Calu3 (cell line): Measurements from ENCODE around the gene GRIK3. TPM values are rescaled to one million over a fixed set of nuclear protein-coding genes. Genes with fewer than 3 reads are reported as not detected.

Source experiments
- BruUV-seq: library from RNA; stranded (reverse); fragments of 400-500 nt; replicated peaks from 2 replicates; lab custom pipeline; 2021; lab: Mats Ljungman, UMichigan
- CTCF ChIA-PET: fragments of 300-600 bp; sonication (Branson Sonifier 250); formaldehyde crosslinking; loops from one replicate; lab custom pipeline; 2022; ENCODE audit warnings: antibody characterized with exemption; lab: Charles Lee
- DNase-seq: peaks from one replicate; pipeline ENCODE4 v3.0.0; 2022
- H3K27ac Mint-ChIP-seq: one replicate; pipeline ENCODE4 v1.8.0; 2022; ENCODE audit warnings: mixed read lengths; ENCODE audit not compliant: unreplicated experiment
- H3K27me3 Mint-ChIP-seq: one replicate; pipeline ENCODE4 v1.8.0; 2022; ENCODE audit warnings: mixed read lengths; ENCODE audit not compliant: unreplicated experiment
- H3K36me3 Mint-ChIP-seq: one replicate; pipeline ENCODE4 v1.8.0; 2022; ENCODE audit warnings: mild to moderate bottlenecking, moderate library complexity, mixed read lengths; ENCODE audit not compliant: insufficient read depth, unreplicated experiment
- H3K4me1 Mint-ChIP-seq: one replicate; pipeline ENCODE4 v1.8.0; 2022; ENCODE audit warnings: mild to moderate bottlenecking, low read depth, mixed read lengths; ENCODE audit not compliant: unreplicated experiment
- H3K4me3 Mint-ChIP-seq: one replicate; pipeline ENCODE4 v1.8.0; 2022; ENCODE audit warnings: mild to moderate bottlenecking, low read depth, moderate library complexity, mixed read lengths; ENCODE audit not compliant: unreplicated experiment
- H3K9me3 Mint-ChIP-seq: one replicate; pipeline ENCODE4 v1.8.0; 2022; ENCODE audit warnings: low read depth, mixed read lengths; ENCODE audit not compliant: unreplicated experiment
- CTCF ChIP-seq: fragments of 200-600 bp; IDR thresholded peaks from one replicate; pipeline ENCODE4 v1.8.0; 2022; ENCODE audit warnings: antibody characterized with exemption; ENCODE audit not compliant: unreplicated experiment
- intact Hi-C: fragments of 100-400 bp; cut with micrococcal nuclease; formaldehyde crosslinking; loops from one replicate; pipeline ENCODE4 v1.10.0; 2022; ENCODE audit not compliant: unreplicated experiment
- total RNA-seq: library from RNA; stranded (reverse); gene quantifications from 2 replicates; pipeline ENCODE4 v1.2.3, GENCODE V29; 2022

GRIK3 gene
- total RNA-seq, 1 experiment from 2014 or later, result not detected

DNA sequence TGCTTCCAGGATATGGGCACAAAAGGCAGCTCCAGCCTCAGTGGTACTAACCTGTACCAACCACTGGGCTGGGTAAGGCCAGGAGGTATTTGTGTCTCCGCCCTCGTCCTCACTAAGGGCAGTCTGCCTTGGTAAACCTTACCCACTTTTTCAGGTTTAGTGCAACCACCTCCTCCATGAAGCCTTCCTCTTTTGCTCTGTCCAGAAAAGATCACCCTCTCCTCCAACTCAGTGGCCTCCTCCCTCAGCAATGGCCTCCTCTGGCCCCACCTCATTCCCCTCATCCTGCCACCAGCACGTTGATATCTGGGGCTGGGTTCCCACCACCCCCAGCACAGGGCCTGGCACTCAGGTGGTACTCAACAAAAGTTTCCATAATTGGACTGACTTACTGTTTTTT, 161.5 kb downstream of the GRIK3 start:
- no TSS peak for BruUV-seq
- H3K27ac Mint-ChIP-seq, result no peak overlapping the region
- no peaks in the 10 kb centered on the region for H3K36me3 Mint-ChIP-seq

DNA sequence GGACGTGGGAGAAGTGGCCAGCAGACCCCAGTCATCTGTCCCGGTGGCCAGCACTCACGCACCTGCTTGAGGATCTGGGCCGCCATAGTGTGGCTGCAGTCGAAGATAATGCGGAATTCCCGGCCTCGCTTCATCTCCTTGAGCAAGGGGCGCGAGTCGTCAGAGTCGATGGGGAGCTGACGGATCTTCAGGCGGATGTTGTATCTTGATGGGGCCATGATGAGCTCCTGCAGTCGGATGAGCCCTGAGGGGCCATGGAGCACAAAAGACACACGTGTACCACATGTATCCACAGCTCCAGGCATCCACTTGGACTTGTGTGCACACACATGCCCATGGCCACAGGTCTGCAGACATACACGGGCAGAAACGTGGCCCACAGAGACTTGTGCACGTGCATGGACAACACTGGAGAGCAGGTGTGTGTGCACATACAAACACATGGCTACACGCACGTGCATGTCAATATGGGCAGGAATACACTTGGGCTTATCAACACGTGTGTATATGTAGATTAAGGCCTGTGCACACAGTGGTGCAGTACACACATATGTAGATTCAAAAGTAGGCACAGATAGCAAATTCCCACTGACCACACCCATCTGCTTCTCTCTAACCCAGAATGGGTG, 162.1 kb downstream of the GRIK3 start:
- Mint-ChIP-seq H3K27ac (no peak overlapping the region), H3K4me3 (no peak overlapping the region), H3K4me1 (no peaks in the 10 kb centered on the region), H3K36me3 (no peaks in the 10 kb centered on the region), H3K27me3 (peaks cover 80% of the 10 kb centered on the region), H3K9me3 (no peaks in the 10 kb centered on the region)
- TF ChIP-seq CTCF, result no peak
- no peak for DNase-seq
- CTCF ChIA-PET, result no interaction called here
- no TSS peak for BruUV-seq
- intact Hi-C loops, result no loop called here

More for the DNA sequence above, 161.5 kb downstream of the GRIK3 start:
- Mint-ChIP-seq H3K4me1 (no peaks in the 10 kb centered on the region), H3K9me3 (no peaks in the 10 kb centered on the region), H3K4me3 (no peak overlapping the region), H3K27me3 (peaks cover 73% of the 10 kb centered on the region)
- CTCF ChIA-PET, result no interaction called here
- intact Hi-C loops, result no loop called here
- no peak for TF ChIP-seq CTCF
- DNase-seq, result no peak

GRCh38 chr1:36871146-36871971, 163.0 kb downstream of the GRIK3 start:
- no peaks in the 10 kb centered on the region for H3K36me3 Mint-ChIP-seq
- intact Hi-C loops, result no loop called here
- no TSS peak for BruUV-seq
- no peak overlapping the region for H3K27ac Mint-ChIP-seq
- H3K9me3 Mint-ChIP-seq, result no peaks in the 10 kb centered on the region
- H3K4me1 Mint-ChIP-seq, result no peaks in the 10 kb centered on the region
- no peak overlapping the region for H3K4me3 Mint-ChIP-seq
- CTCF ChIA-PET, result no interaction called here
- no peak for DNase-seq
- H3K27me3 Mint-ChIP-seq, result peaks cover 88% of the 10 kb centered on the region
- TF ChIP-seq CTCF, result no peak

DNA sequence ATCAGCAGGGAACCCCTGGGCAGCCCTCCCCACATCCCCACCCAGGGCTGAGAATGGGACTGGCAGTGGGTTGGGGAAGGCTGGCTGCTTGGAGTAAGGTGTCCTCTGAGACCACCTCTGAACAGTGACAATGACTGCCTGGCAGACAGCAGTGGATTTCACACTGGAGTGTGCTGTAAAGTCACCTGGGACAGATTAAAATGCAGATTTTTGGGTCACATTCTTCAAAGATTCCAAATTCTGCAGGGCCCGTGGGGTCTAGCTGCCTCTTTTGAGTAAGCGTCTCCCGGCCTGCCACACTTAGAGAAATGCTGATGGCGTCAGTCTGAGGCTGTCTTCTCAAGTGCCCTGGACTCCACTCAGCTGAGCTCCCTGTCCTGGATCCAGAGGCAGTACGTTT, 164.5 kb downstream of the GRIK3 start:
- H3K4me3 Mint-ChIP-seq, result no peak overlapping the region
- BruUV-seq, result no TSS peak
- peaks cover 96% of the 10 kb centered on the region for H3K27me3 Mint-ChIP-seq
- H3K9me3 Mint-ChIP-seq, result no peaks in the 10 kb centered on the region
- CTCF ChIA-PET, result no interaction called here
- no peak overlapping the region for H3K27ac Mint-ChIP-seq
- intact Hi-C loops, result no loop called here
- no peak for TF ChIP-seq CTCF
- no peak for DNase-seq
- H3K36me3 Mint-ChIP-seq, result no peaks in the 10 kb centered on the region
- no peaks in the 10 kb centered on the region for H3K4me1 Mint-ChIP-seq
